GM12864 (cell line): ENCODE data around the gene DDX50.
"Not testable (repeated sequence)": the region's sequence is repeated elsewhere in the genome, so short reads cannot be mapped to it uniquely, and the experiment has no call there.

Experiments
- DNase-seq: peaks from one replicate; pipeline ENCODE4 v3.0.0-alpha.2; 2011; ENCODE audit warnings: low read depth
- H3K4me3 ChIP-seq: 2 replicates; pipeline ENCODE4 v1.5.1; 2011; ENCODE audit warnings: mild to moderate bottlenecking, low read depth, low read length, control low read depth
- TF ChIP-seq, protein P1 (sequence below): IDR thresholded peaks from 2 replicates; pipeline ENCODE4 v1.5.1; 2011; ENCODE audit warnings: low read depth, mild to moderate bottlenecking, moderate library complexity, low read length, control low read depth, inconsistent platforms; ENCODE audit errors: missing control alignments

Gene DDX50

DNA sequence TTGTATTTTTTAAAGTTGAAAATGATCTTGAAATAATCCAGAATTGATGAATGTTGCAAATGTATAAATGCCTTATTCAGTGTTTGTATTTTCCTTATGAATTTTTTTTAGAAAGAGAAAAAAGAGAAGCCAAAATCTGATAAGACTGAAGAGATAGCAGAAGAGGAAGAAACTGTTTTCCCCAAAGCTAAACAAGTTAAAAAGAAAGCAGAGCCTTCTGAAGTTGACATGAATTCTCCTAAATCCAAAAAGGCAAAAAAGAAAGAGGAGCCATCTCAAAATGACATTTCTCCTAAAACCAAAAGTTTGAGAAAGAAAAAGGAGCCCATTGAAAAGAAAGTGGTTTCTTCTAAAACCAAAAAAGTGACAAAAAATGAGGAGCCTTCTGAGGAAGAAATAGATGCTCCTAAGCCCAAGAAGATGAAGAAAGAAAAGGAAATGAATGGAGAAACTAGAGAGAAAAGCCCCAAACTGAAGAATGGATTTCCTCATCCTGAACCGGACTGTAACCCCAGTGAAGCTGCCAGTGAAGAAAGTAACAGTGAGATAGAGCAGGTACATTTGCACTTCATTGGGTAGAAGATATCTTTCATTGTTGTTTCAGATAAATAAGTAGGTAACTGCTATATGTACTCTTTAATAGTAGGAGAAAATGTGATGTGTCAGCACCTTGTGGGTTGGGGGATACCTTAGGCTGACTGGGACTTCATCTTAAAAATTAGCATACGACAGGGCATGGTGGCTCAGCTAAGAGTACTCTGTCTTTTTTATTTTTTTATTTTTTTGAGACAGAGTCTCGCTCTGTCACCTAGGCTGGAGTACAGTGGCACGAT, 58.8 kb downstream of the DDX50 start:
- DNase-seq = no peak
- TF ChIP-seq, protein P1, sequence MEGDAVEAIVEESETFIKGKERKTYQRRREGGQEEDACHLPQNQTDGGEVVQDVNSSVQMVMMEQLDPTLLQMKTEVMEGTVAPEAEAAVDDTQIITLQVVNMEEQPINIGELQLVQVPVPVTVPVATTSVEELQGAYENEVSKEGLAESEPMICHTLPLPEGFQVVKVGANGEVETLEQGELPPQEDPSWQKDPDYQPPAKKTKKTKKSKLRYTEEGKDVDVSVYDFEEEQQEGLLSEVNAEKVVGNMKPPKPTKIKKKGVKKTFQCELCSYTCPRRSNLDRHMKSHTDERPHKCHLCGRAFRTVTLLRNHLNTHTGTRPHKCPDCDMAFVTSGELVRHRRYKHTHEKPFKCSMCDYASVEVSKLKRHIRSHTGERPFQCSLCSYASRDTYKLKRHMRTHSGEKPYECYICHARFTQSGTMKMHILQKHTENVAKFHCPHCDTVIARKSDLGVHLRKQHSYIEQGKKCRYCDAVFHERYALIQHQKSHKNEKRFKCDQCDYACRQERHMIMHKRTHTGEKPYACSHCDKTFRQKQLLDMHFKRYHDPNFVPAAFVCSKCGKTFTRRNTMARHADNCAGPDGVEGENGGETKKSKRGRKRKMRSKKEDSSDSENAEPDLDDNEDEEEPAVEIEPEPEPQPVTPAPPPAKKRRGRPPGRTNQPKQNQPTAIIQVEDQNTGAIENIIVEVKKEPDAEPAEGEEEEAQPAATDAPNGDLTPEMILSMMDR = no peak
- no peak overlapping the region for H3K4me3 ChIP-seq

DNA sequence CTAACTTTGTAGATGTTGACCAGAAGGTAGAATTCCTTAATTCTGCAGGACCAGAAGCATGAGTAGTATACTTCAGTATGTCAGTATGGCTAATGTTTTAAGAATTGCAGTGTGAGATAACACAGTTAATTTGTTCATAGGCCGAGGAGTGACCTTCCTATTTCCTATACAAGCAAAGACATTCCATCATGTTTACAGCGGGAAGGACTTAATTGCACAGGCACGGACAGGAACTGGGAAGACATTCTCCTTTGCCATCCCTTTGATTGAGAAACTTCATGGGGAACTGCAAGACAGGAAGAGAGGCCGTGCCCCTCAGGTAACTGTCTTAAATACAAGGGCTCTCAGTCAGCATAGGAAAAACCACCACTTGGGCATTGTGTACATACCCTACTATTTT, 62.0 kb downstream of the DDX50 start:
- no peak overlapping the region for H3K4me3 ChIP-seq
- no peak for DNase-seq
- TF ChIP-seq, protein P1 = no peak

DNA sequence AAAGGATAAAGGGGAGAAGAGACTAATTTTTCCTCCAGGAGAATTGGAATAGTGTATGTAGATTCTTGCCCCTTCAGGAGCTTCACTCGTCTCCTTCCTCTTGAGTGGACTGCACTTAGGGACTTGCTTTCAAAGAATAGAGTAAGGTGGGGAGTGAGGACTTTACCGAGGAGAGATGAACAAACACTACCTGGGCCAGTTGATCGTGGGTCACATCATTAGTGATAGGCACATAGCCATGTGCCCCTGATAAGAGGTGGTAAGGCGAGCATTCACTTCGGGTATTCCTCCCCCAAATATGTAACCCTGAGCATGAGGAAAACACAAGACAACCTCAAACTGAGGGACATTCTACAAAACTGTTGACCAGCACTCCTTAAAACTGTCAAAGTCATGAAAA, 72.9 kb downstream of the DDX50 start:
- DNase-seq = no peak
- TF ChIP-seq, protein P1 = no peak
- H3K4me3 ChIP-seq = no peak overlapping the region

DNA sequence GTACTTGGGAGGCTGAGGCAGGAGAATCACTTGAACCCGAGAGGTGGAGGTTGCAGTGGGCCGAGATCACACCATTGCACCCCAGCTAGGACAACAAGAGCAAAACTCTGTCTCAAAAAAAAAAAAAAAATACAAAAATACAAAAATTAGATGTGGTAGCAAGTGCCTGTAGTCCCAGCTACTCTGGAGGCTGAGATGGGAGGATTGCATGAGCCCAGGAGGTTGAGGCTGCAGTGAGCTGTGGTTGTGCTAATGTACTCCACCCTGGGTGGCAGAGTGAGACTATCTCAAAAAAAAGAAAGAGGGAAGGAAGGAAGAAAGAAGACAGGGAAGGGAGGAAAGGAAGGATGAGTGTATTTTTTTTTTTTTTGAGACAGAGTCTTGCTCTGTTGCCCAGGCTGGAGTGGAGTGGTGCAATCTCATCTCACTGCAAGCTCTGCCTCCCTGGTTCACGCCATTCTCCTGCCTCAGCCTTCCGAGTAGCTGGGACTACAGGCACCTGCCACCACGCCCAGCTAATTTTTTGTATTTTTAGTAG, 74.9 kb downstream of the DDX50 start:
- DNase-seq, H3K4me3 ChIP-seq: not testable (repeated sequence)

DNA sequence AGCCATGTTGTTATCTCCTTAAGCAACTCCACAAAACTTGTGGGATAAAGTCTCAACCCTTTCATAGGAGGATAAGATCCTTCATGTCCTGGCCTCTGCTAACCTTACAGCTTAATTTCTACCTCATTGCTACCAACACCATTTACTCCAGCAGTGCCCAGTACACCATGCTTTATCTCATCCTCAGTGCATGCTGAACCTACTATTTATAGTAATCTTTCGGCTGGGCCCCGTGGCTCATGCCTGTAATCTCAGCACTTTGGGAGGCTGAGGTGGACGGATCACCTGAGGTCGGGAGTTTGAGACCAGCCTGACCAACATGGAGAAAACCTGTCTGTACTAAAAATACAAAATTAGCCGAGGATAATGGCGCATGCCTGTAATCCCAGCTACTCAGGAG, 78.6 kb downstream of the DDX50 start:
- not testable (repeated sequence) for H3K4me3 ChIP-seq, DNase-seq

DNA sequence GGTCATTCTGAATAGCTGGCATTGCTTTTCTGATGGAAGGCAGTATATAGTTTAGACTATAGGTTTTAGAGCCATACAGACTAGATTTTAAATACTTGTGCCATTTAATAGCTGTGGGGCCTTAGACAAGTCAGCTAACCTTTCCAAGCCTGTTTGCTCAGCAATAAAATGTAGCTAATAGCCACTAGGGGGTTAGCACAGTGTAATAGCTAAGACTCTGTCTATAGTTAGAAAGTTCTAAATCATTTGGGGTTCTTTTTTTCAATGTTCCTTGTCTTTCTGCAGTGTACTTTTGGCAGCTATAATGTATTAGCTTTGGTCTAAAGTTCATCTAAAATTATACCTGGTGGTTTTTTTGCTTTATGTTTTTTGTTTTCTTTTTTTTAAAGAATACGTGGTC, 80.0 kb downstream of the DDX50 start:
- DNase-seq = no peak
- TF ChIP-seq, protein P1 = no peak
- H3K4me3 ChIP-seq = no peak overlapping the region

DNA sequence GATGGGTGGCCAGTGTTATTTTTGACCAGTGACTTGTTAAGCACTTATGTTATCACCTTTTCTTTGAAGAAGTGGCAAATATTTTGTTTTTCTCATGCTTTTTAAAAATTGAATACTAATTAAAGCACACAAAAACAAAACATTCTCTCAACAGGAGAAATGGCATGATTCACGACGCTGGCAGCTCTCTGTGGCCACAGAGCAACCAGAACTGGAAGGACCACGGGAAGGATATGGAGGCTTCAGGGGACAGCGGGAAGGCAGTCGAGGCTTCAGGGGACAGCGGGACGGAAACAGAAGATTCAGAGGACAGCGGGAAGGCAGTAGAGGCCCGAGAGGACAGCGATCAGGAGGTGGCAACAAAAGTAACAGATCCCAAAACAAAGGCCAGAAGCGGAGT, 81.3 kb downstream of the DDX50 start:
- no peak overlapping the region for H3K4me3 ChIP-seq
- TF ChIP-seq, protein P1 = no peak
- DNase-seq = no peak

DNA sequence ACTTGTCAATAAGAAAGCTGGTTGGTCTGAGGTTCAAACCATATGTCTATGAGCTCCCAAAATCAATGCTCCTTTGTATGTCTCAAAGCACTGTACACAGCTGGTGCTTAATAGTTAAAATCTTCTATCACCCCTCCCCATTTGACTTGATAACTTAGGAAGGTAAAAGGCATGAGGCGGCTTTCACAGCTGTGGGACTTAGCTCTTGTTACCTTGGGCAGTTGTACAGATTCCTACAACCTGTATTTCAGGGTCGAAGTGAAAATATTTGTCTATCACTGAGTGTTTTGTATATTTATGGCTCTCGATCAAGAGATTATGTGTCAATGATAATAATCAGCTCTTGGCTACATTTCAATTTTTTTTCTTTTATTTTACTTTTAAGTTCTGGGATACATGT, 86.5 kb downstream of the DDX50 start:
- H3K4me3 ChIP-seq = no peak overlapping the region
- TF ChIP-seq, protein P1 = no peak
- no peak for DNase-seq
